Gastroesophageal sphincter (tissue), 3 donors: ENCODE results near the gene ZNF335.

ENCODE experiments used
- CTCF ChIP-seq, 4 experiments: fragments of 200-600 bp in 2 of 4; fragments of 450-650 bp in 2 of 4; sonication (generic) in 1 of 4; IDR thresholded peaks; one replicate each; pipeline ENCODE4 v1.5.1; 2017 to 2019; ENCODE audit warnings: antibody characterized with exemption in 4 of 4, mild to moderate bottlenecking in 2 of 4, moderate library complexity in 2 of 4
- EP300 ChIP-seq: sonication (generic); formaldehyde crosslinking; IDR thresholded peaks from one replicate; pipeline ENCODE4 v1.6.1; 2017; ENCODE audit warnings: antibody characterized with exemption, mild to moderate bottlenecking
- POLR2A ChIP-seq, 2 donors: fragments of 450-650 bp; IDR thresholded peaks; one replicate each; pipeline ENCODE4 v1.6.1; 2017; ENCODE audit warnings: antibody characterized with exemption in 2 of 2, mild to moderate bottlenecking in 2 of 2, moderate library complexity in 1 of 2
- POLR2AphosphoS5 ChIP-seq: sonication (generic); formaldehyde crosslinking; IDR thresholded peaks from one replicate; pipeline ENCODE4 v1.6.1; 2017; ENCODE audit warnings: antibody characterized with exemption

GRCh38 chr20:45940053-45940452 is 31.9 kb downstream of the ZNF335 start:
- TF ChIP-seq CTCF (IDR thresholded peaks at IDR 0.05) (no peak), POLR2A (IDR thresholded peaks at IDR 0.05) (no peak), EP300 (no peak), POLR2AphosphoS5 (no peak)
